Stimulated activated CD4-positive, alpha-beta T cell treated with anti-CD3 and anti-CD28 coated beads, Interleukin-2, amount 100 ng/mL, for 48 hours (primary cell): ENCODE data around the gene SORL1.

Experiments
- DNase-seq, 2 donors: peaks; one replicate each; pipeline ENCODE4 v3.0.0-alpha.2; 2020

SORL1 gene

GRCh38 chr11:121589946-121590537 lies 137.9 kb downstream of the SORL1 start:
- DNase-seq = peak in 1 of 2 donors; percentile 7

- DNase-seq = no peak
These were observed 138.8 kb downstream of the SORL1 start for GRCh38 chr11:121590772-121591404.

DNA sequence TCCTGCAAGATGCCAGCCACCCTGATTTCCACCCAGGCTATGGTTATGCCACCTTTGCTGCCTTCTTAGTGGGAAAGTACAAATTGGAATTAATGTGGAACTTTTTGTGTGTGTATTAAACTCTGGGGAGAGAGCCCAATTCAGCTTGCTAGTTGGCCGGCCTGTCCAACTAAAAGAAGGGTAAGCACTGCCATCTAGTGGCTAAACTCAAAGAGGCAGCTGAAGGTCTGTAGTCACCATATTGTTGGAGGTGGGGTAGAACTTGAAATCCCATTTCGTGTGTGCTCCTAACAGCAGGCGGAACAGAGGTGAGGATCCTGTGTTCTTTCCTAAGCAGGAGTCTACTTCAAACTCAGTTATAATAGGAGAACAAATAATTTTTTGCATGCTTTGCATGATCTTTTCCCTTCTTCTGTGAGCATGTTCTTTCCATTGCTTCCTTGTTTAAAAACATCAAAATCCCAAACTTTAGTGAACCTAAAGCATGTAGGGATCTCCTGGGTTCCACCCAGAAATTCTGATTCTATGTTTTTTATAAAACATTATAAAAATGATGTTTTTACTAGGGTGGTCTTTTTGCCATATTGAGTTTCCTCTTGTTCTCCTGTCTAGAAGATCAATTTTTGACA lies 139.4 kb downstream of the SORL1 start:
- DNase-seq = peak; percentile 71 to 78

DNA sequence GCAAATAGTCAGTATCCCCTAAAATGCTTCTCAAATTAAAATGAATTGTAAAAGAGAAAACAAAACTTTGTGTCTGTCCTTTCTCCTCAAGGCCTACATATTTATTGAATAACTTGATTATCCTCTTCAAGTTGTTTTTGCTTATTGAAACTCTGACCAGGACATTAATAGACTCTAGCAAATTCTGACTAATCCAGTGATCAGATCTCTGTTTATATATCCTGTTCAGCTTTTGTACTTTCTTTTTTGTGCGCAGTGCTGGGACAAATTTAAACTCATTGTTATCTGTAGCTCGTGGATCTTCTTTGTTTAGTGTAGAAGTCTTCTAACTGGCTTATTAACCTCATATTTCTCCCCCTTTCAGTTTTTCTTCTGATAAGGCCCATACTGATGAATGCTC lies 140.6 kb downstream of the SORL1 start:
- no peak for DNase-seq

DNA sequence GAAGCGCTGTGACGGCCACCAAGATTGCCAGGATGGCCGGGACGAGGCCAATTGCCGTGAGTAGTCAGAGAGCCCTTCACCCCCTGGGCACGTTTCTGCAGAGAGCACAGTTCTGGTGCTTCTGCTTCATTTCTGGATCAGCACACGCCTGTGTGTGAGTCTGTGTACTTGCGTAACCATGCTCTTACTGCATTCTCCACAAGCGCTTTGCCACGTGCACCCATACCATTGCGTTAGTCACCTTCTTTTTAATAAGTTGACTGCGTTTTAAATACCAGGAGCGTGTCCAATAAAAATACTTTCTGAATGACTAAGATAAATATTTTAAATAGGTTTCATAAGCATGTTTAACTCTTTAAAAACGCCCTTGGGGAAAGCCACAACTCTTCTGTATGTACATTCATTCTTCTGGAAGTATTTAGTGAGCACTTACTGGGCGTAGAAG lies 143.6 kb downstream of the SORL1 start:
- DNase-seq = no peak

DNA sequence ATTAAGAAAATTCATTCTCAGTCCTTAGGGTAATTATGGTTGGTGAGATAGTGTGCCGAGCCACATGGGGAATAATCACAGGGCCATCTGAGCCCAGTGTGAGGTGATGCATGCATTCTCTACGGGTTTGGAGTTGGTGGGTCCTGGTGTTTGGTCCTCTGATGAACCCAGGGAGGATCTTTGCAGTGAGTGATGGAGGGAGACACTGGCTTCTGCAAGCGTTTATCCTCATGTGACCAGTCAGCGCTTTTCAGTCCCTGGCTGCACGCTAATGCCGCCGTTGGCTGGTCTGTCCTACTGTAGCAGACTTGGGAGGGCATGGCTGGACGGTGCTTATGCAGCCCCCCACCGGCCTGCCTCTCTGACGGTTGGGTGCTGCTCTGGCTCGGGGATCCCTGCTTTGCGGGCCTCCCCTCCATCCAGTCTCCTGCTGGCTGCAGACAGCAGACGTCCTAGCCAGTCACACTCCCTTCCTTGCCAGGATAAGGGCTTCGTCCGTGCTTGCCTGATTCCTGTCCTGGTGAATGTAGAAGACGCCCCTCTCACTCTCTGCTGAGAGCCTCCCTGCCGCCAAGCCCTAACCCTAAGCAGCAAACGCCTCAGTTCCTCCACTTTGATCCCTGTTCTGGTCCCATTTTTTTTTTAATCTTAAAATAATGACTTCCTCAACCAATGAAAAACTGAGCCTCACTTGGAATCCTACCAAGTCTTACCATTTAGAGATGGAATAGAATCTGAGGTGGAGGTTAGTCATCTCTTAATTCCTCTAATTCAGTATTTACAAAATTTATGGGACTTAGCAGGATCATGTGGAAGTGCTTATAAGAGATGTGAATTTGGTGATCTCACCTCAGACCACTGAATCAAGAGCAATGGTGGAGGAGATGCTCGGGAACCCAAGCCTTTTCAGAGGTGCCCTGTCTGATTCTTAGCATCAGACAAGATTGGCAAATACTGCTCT lies 144.4 kb downstream of the SORL1 start:
- DNase-seq = no peak

DNA sequence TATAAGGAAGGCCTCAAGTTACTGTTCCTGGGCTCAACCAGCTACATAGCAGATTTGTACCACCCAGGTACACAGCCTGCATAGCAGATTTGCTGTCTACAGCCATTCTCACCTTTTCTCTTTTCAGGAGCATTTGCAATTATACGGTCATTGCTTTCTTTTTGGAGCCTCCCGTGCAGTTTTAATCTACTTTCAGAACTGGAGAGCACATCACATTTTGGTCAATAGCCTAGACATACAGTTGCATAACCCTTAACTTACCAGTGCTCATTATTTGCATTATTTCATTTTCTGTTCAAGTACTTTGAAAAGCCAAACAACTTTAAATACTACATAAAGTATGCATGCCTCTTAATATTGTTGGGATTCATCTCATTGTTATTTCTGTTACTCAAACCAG lies 151.2 kb downstream of the SORL1 start:
- DNase-seq = no peak

DNA sequence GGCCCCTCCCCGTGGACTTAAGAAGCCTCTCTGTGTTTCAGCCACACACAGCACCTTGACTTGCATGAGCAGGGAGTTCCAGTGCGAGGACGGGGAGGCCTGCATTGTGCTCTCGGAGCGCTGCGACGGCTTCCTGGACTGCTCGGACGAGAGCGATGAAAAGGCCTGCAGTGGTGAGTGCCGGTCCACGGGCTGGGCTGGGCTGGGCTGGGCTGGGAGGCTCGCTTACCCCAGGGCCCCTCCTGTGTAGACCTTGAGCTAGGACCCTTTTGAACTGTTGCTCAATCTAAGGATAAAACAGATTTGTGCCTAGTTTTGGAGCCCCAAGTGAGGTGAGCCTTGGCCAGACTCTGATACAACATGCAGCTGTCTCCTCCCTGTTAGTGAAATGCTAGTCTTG lies 152.0 kb downstream of the SORL1 start:
- no peak for DNase-seq

- DNase-seq = no peak
These were observed 154.2 kb downstream of the SORL1 start for GRCh38 chr11:121606354-121606753.

- DNase-seq = no peak
These were observed 155.2 kb downstream of the SORL1 start for GRCh38 chr11:121607341-121607740.

- DNase-seq = no peak
These were observed 156.5 kb downstream of the SORL1 start for GRCh38 chr11:121608545-121609098.

GRCh38 chr11:121610706-121611105 lies 158.6 kb downstream of the SORL1 start:
- DNase-seq = no peak

- no peak for DNase-seq
These were observed 159.1 kb downstream of the SORL1 start for GRCh38 chr11:121611242-121611641.

- no peak for DNase-seq
These were observed 161.6 kb downstream of the SORL1 start for GRCh38 chr11:121613724-121614123.

GRCh38 chr11:121614636-121615240 lies 162.6 kb downstream of the SORL1 start:
- no peak for DNase-seq

DNA sequence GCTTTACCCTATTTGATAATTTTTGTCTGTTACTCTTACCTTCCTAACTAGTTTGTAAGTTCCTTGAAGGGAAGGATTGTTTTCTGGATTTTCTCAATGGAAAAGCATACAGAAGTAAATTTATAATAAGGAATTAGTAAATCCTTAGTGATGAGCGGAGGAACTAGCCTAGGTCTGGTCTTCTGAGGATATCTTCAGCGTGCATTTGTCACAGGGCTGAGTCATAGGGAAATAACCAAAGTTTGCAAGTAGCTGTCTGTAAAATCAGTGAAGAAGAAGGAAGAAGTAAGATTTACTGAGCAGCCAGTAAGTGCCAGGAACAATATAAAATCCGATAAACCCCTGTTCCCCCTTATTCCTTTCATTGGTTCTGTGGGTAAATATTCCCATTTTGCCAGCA lies 163.4 kb downstream of the SORL1 start:
- no peak for DNase-seq

DNA sequence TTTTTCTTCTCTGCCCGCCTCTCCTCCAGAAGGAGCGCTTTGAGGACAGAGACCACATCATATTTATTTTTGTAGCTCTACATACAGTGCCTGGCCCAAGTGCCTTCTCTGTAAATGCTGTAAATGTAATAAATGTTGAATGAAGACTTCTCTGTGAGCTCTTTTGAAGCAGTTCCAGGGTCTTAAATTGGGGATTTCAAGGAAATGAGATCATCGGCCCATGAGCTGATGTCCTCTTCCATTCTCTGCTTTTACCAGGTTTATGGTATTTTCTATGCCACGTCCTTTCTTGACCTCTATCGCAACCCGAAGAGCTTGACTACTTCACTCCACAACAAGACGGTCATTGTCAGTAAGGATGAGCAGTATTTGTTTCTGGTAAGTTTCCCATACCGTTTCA lies 166.4 kb downstream of the SORL1 start:
- DNase-seq = no peak

GRCh38 chr11:121625777-121626506 lies 173.8 kb downstream of the SORL1 start:
- DNase-seq = no peak

- no peak for DNase-seq
These were observed 174.4 kb downstream of the SORL1 start for GRCh38 chr11:121626507-121626875.

GRCh38 chr11:121626980-121627379 lies 174.9 kb downstream of the SORL1 start:
- no peak for DNase-seq

DNA sequence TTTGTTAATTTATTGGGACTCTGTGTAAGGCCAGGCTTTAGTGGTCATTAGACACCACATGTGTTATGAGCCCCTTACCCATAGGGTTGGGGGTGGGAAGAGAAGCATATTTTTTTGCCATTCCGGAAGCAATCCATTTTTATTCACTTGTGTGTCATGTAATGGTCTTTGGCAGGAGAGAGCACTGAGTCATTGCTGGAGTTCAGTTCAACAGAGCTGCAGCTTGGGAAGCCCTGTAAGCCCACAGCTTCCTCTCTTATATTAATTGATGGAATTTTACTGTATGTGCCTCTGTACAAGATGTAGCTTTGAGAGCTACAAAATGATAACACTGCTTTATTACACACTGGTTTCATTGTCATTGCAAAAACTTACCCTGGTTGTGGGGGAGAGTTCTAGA lies 177.9 kb downstream of the SORL1 start:
- DNase-seq = no peak

DNA sequence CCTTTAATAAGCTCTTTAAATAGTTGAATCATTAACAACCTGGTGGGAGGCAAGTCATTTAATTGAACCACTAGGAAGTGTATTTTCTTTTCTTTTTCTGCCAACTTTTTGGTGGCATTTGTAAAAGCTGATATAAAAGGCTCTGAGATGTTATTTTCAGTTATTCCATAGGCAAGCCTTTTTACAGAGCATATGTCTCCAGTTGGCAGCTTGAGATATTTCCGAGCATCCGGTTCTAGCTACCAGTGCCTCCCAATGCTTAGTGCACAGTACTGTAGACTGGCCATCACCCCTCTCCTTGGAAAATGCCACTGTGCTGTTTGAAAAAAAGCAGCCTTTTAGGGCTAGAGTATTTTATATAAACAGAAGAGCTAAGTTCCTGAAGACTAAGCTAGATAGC lies 179.3 kb downstream of the SORL1 start:
- no peak for DNase-seq
